Measurements from ENCODE around the gene ERMP1. TPM values are rescaled to one million over a fixed set of nuclear protein-coding genes. Genes with fewer than 3 reads are reported as not detected.

ERMP1 gene
- total RNA-seq, 1 donor from 2014 or later, result 7.6 TPM

DNA sequence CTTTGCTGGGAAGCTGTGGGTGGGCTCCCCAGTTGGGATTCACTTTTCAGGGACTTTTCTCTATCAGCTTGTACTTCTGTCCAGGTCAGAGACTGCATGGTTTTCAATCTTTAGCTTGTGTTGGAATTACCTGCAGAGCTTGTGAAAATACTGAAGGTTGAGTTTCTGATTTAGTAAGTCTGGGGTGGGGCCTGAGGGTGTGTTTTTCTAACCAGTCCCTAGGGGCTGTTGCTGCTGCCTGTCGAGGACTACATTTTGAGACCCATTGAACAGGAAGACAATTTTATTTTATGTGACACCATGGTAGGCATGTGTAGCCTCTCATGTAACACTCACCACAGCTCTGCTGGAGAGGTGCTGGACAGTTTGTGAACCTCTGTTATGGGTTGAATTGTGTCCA lies 43.1 kb upstream of the ERMP1 start:
- Mint-ChIP-seq H3K27ac (ENCODE audit: unreplicated experiment) (no peak overlapping the region), H3K36me3 (ENCODE audit: low read depth) (no peaks in the 10 kb centered on the region), H3K9me3 (ENCODE audit: low read depth) (peaks cover 4% of the 10 kb centered on the region), H3K4me3 (ENCODE audit: unreplicated experiment) (no peak overlapping the region), H3K27me3 (ENCODE audit: low read depth) (no peaks in the 10 kb centered on the region), H3K4me1 (ENCODE audit: low read depth) (no peaks in the 10 kb centered on the region)
- DNase-seq (ENCODE audit: low spot score), result no peak
- no peak for TF ChIP-seq CTCF (IDR thresholded peaks at IDR 0.05)

DNA sequence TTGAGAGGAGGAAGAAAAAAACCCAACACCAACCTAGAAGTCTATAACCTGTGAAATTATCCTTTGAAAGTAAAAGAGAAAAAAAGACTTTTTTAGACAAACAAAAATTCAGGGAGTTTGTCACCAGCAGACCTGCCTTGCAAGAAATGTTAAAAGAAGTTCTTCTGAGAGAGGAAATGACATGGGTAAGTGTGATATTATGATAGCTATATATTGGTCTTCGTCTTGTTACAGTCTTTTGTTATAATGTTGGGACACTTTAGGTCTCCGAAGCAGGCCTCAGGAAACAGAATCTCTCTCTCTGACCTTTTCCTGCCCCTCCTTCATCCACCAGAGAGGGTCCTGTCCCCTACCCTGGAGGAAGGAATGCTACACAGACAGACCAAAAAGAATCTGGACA lies 41.1 kb upstream of the ERMP1 start:
- Mint-ChIP-seq H3K4me3 (ENCODE audit: unreplicated experiment) (no peak overlapping the region), H3K4me1 (ENCODE audit: low read depth) (no peaks in the 10 kb centered on the region), H3K36me3 (ENCODE audit: low read depth) (no peaks in the 10 kb centered on the region), H3K27ac (ENCODE audit: unreplicated experiment) (no peak overlapping the region), H3K9me3 (ENCODE audit: low read depth) (peaks cover 4% of the 10 kb centered on the region), H3K27me3 (ENCODE audit: low read depth) (no peaks in the 10 kb centered on the region)
- no peak for TF ChIP-seq CTCF (IDR thresholded peaks at IDR 0.05)
- no peak for DNase-seq (ENCODE audit: low spot score)

DNA sequence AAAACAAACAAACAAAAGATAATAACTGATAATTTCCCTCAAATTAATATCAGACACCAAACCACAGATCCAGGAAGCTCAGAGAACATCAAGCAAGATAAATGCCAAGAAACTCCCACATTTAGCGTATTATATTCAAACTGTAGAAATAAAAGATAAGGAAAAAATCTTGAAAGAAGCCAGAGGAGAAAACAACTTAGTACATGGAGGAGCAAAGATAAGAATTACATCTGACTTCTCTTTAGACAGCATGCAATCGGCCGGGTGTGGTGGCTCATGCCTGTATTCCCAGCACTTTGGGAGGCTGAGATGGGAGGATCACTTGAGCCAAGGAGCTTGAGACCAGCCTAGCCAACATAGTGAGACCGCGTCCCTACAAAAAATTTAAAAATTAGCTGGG lies 40.5 kb upstream of the ERMP1 start:
- H3K4me3 Mint-ChIP-seq (ENCODE audit: unreplicated experiment), result no peak overlapping the region
- no peak overlapping the region for H3K27ac Mint-ChIP-seq (ENCODE audit: unreplicated experiment)
- no peak for TF ChIP-seq CTCF (IDR thresholded peaks at IDR 0.05)
- no peaks in the 10 kb centered on the region for H3K27me3 Mint-ChIP-seq (ENCODE audit: low read depth)
- peaks cover 4% of the 10 kb centered on the region for H3K9me3 Mint-ChIP-seq (ENCODE audit: low read depth)
- no peaks in the 10 kb centered on the region for H3K36me3 Mint-ChIP-seq (ENCODE audit: low read depth)
- no peaks in the 10 kb centered on the region for H3K4me1 Mint-ChIP-seq (ENCODE audit: low read depth)
- DNase-seq (ENCODE audit: low spot score), result no peak

DNA sequence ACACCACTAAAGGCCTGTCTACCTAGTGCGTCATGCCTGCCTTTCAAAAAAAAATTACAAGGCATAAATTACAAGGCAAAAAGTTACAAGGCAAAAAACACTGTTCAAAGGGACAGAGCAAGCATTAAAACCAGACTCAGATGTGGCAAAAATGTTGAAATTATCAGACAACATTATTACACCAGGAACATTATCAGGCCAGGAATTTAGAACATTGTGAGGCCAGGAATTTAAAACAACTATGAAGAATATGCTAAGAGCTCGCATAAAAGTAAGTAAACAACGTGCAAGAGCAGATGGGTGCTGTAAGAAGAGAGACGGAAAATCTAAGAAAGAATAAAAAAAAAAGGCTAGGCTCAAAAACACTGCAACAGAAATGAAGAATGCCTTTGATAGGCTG lies 39.6 kb upstream of the ERMP1 start:
- H3K4me1 Mint-ChIP-seq (ENCODE audit: low read depth), result no peaks in the 10 kb centered on the region
- no peak for TF ChIP-seq CTCF (IDR thresholded peaks at IDR 0.05)
- peaks cover 4% of the 10 kb centered on the region for H3K9me3 Mint-ChIP-seq (ENCODE audit: low read depth)
- no peak for DNase-seq (ENCODE audit: low spot score)
- H3K27ac Mint-ChIP-seq (ENCODE audit: unreplicated experiment), result no peak overlapping the region
- H3K36me3 Mint-ChIP-seq (ENCODE audit: low read depth), result no peaks in the 10 kb centered on the region
- H3K4me3 Mint-ChIP-seq (ENCODE audit: unreplicated experiment), result no peak overlapping the region
- no peaks in the 10 kb centered on the region for H3K27me3 Mint-ChIP-seq (ENCODE audit: low read depth)

- no peak for TF ChIP-seq CTCF (IDR thresholded peaks at IDR 0.05)
- H3K27me3 Mint-ChIP-seq (ENCODE audit: low read depth), result no peaks in the 10 kb centered on the region
- H3K9me3 Mint-ChIP-seq (ENCODE audit: low read depth), result peaks cover 4% of the 10 kb centered on the region
- no peaks in the 10 kb centered on the region for H3K36me3 Mint-ChIP-seq (ENCODE audit: low read depth)
- no peak for DNase-seq (ENCODE audit: low spot score)
- H3K4me3 Mint-ChIP-seq (ENCODE audit: unreplicated experiment), result no peak overlapping the region
- H3K4me1 Mint-ChIP-seq (ENCODE audit: low read depth), result no peaks in the 10 kb centered on the region
- no peak overlapping the region for H3K27ac Mint-ChIP-seq (ENCODE audit: unreplicated experiment)
Observed at GRCh38 chr9:5871785-5872184, 38.9 kb upstream of the ERMP1 start.

Data from chondrocyte (in vitro differentiated cells).